Measurements from ENCODE around the gene PSME2. TPM values are rescaled to one million over a fixed set of nuclear protein-coding genes. Genes with fewer than 3 reads are reported as not detected.

Gene PSME2
- 725 and 729 TPM in 2 replicates for total RNA-seq

- intact Hi-C loops (cut with micrococcal nuclease), result loop anchor here (1.0 to 5.0 kb wide), 3 partner anchors 65 to 679 kb away; partner anchors contain the start of genes DHRS1, NGDN and NOP9
Observed at GRCh38 chr14:24146453-24146977, at the start of gene PSME2. Gene PSME2, minus strand, starts transcription at chr14:24146610. Its CDS starts 29 bp downstream, at chr14:24146581.

- intact Hi-C loops (cut with micrococcal nuclease), result loop anchor here (1.0 to 5.0 kb wide), 3 partner anchors 18 to 247 kb away; partner anchors contain the start of genes CHMP4A, RABGGTA and SDR39U1
Observed at GRCh38 chr14:24195186-24196070, 49.0 kb upstream of the PSME2 start, which contains the start of gene TM9SF1. Gene TM9SF1, minus strand, starts transcription at chr14:24195441. Its CDS starts 422 bp downstream, at chr14:24195019.

- intact Hi-C loops (cut with micrococcal nuclease), result loop anchor here (1.0 to 5.0 kb wide), 3 partner anchors 18 to 247 kb away; partner anchors contain the start of genes CHMP4A, RABGGTA and SDR39U1
Observed at GRCh38 chr14:24194873-24195185, 48.4 kb upstream of the PSME2 start.

GRCh38 chr14:24194186-24194872, 47.9 kb upstream of the PSME2 start:
- intact Hi-C loops (cut with micrococcal nuclease), result no loop called here

GRCh38 chr14:24192933-24193332, 46.5 kb upstream of the PSME2 start:
- intact Hi-C loops (cut with micrococcal nuclease), result no loop called here

- intact Hi-C loops (cut with micrococcal nuclease), result no loop called here
Observed at GRCh38 chr14:24190416-24190815, 44.0 kb upstream of the PSME2 start.

- intact Hi-C loops (cut with micrococcal nuclease), result loop anchor here (2.0 kb wide), 2 partner anchors 43 to 75 kb away; partner anchors contain the start of genes DCAF11, GMPR2, NEDD8 and NRL
Observed at GRCh38 chr14:24189460-24189859, 43.0 kb upstream of the PSME2 start.

- intact Hi-C loops (cut with micrococcal nuclease), result loop anchor here (2.0 kb wide), 2 partner anchors 44 to 74 kb away; partner anchors contain the start of genes DCAF11, GMPR2, NEDD8 and NRL
Observed at GRCh38 chr14:24189059-24189375, 42.6 kb upstream of the PSME2 start.

- intact Hi-C loops (cut with micrococcal nuclease), result loop anchor here (1.0 to 2.0 kb wide), 6 partner anchors 25 to 74 kb away; partner anchors contain the start of genes CHMP4A, DCAF11, GMPR2 and IRF9
Observed at GRCh38 chr14:24188251-24189058, 42.0 kb upstream of the PSME2 start, which contains the start of gene IPO4. Gene IPO4, minus strand, starts transcription at chr14:24188816. Its CDS starts 29 bp downstream, at chr14:24188787.

- intact Hi-C loops (cut with micrococcal nuclease), result no loop called here
Observed at GRCh38 chr14:24187539-24187915, 41.1 kb upstream of the PSME2 start.

GRCh38 chr14:24186831-24187538, 40.6 kb upstream of the PSME2 start:
- intact Hi-C loops (cut with micrococcal nuclease), result no loop called here

- intact Hi-C loops (cut with micrococcal nuclease), result no loop called here
Observed at GRCh38 chr14:24185741-24186140, 39.3 kb upstream of the PSME2 start.

GRCh38 chr14:24185026-24185425, 38.6 kb upstream of the PSME2 start:
- intact Hi-C loops (cut with micrococcal nuclease), result no loop called here

GRCh38 chr14:24184104-24184970, 37.9 kb upstream of the PSME2 start:
- intact Hi-C loops (cut with micrococcal nuclease), result no loop called here

GRCh38 chr14:24183014-24183481, 36.6 kb upstream of the PSME2 start:
- intact Hi-C loops (cut with micrococcal nuclease), result no loop called here

- intact Hi-C loops (cut with micrococcal nuclease), result no loop called here
Observed at GRCh38 chr14:24182110-24182882, 35.9 kb upstream of the PSME2 start.

GRCh38 chr14:24181371-24182077, 35.1 kb upstream of the PSME2 start:
- intact Hi-C loops (cut with micrococcal nuclease), result no loop called here

Data from T-helper 2 cell treated with Interferon-gamma antibody and Interleukin-4, amounts not matched to agents 100 ng/mL and 5 ng/mL, for 36 hours (primary cell).